ENCODE results near the gene ANKS6. TPM values are rescaled to one million over a fixed set of nuclear protein-coding genes. Genes with fewer than 3 reads are reported as not detected.

ANKS6 gene
- total RNA-seq, 4 donors from 2014 or later, result 18.3 to 35.9 (median 29.3) TPM

DNA sequence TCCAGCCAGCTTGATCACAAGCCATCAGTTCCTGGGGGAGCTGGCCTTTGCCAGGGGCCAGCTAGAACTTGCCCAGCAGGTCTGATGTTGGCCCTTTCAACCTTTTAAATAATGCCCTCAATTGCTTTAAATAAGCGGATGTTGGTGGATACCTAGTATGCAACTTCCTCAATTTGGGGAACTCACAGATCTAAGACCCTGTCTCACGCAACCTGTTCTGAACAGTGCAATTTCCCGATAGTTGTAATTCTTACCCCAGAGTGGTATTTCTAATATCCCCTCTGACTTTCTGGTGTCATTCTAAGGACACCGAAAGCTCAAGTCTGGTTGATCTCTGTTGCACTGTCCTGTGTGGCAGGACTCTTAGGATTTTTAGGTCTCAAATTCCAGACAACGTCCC, 34.2 kb upstream of the ANKS6 start:
- Histone ChIP-seq H3K36me3 (peaks cover 0 to 11% (median 3%) of the 10 kb centered on the region in 4 donors), H3K4me1 (no peaks in the 10 kb centered on the region), H3K4me3 (no peak overlapping the region), H3K27ac (no peak overlapping the region), H3K27me3 (no peaks in the 10 kb centered on the region), H3K9me3 (no peaks in the 10 kb centered on the region)
- TF ChIP-seq POLR2AphosphoS5 (IDR thresholded peaks at IDR 0.05), result no peak
- TF ChIP-seq CTCF (IDR thresholded peaks at IDR 0.05), result no peak
- WGBS, 2 donors (ENCODE audit: low coverage in 1 of 2), result 99 to 100% methylated on average over 1 to 5 of the region's 5 CpGs
- intact Hi-C loops (cut with DNase I; ENCODE audit: low total_unique reads), result no loop called here
- in situ Hi-C loops (cut with MboI; ENCODE audit: low pct_ligation_motif_present in 1 of 4, low pct_unique_long_range_greater_than_20kb in 1 of 4, low sequenced_read_pairs in 3 of 4), result no loop called here
- no peak for DNase-seq

DNA sequence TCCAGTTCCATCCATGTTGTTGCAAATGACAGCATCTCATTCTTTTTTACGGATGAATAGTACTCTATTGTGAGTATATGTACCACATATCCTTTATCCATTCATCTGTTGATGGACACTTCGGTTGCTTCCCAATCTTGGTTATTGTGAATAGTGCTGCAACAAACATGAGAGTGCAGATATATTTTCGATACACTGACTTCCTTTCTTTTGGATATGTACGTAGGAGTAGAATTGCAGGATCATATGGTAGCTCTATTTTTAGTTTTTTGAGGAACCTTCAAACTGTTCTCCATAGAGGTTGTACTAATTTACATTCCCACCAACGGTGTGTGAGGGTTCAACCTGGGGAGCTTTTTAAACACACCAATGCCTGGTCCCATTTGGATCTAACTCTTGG, 33.4 kb upstream of the ANKS6 start:
- WGBS, 2 donors (ENCODE audit: low coverage in 1 of 2), result 91 to 100% methylated on average over 3 to 5 of the region's 5 CpGs
- no peaks in the 10 kb centered on the region for H3K27me3 ChIP-seq
- no peak overlapping the region for H3K27ac ChIP-seq
- TF ChIP-seq POLR2A (IDR thresholded peaks at IDR 0.05), result no peak
- no peak for TF ChIP-seq CTCF (IDR thresholded peaks at IDR 0.05)
- TF ChIP-seq EP300 (IDR thresholded peaks at IDR 0.05; ENCODE audit: low read depth), result no peak
- TF ChIP-seq POLR2AphosphoS5 (IDR thresholded peaks at IDR 0.05), result no peak
- H3K36me3 ChIP-seq, result peaks cover 0 to 11% (median 3%) of the 10 kb centered on the region in 4 donors
- intact Hi-C loops (cut with DNase I; ENCODE audit: low total_unique reads), result no loop called here
- no peak for DNase-seq
- H3K4me1 ChIP-seq, result no peaks in the 10 kb centered on the region
- H3K4me3 ChIP-seq, result no peak overlapping the region
- in situ Hi-C loops (cut with MboI; ENCODE audit: low pct_ligation_motif_present in 1 of 4, low pct_unique_long_range_greater_than_20kb in 1 of 4, low sequenced_read_pairs in 3 of 4), result no loop called here
- no peaks in the 10 kb centered on the region for H3K9me3 ChIP-seq

GRCh38 chr9:98826716-98827115, 30.4 kb upstream of the ANKS6 start:
- intact Hi-C loops (cut with DNase I; ENCODE audit: low total_unique reads) (no loop called here), in situ Hi-C loops (cut with MboI; ENCODE audit: low pct_ligation_motif_present in 1 of 4, low pct_unique_long_range_greater_than_20kb in 1 of 4, low sequenced_read_pairs in 3 of 4) (no loop called here)
- Histone ChIP-seq H3K9me3 (no peaks in the 10 kb centered on the region), H3K4me1 (no peaks in the 10 kb centered on the region), H3K27me3 (no peaks in the 10 kb centered on the region), H3K4me3 (no peak overlapping the region), H3K36me3 (peaks cover 0 to 7% (median under 1%) of the 10 kb centered on the region in 4 donors), H3K27ac (no peak overlapping the region)
- WGBS, 2 donors (ENCODE audit: low coverage in 1 of 2), result 94 to 100% methylated on average over 5 to 20 of the region's 20 CpGs
- TF ChIP-seq EP300 (IDR thresholded peaks at IDR 0.05; ENCODE audit: low read depth) (no peak), POLR2AphosphoS5 (IDR thresholded peaks at IDR 0.05) (no peak), CTCF (IDR thresholded peaks at IDR 0.05) (no peak), POLR2A (IDR thresholded peaks at IDR 0.05) (no peak)
- no peak for DNase-seq

DNA sequence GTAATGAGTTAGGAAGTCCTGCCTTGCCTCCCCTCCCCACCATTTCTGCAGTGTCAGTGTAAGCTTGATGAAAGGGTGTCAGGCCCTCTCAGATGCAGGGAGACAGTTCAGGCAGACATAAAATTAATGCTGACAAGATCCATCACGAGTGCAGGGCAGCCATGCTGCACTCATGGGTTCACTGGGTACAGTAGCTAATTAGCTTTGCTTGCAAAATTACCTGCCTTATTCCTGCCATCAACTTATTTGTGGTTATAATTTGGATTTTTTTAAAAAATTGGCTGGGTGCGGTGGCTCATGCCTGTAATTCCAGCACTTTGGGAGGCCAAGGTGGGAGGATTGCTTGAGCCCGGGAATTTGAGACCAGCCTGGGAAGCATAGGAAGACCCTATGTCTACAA, 29.1 kb upstream of the ANKS6 start:
- Histone ChIP-seq H3K4me1 (no peaks in the 10 kb centered on the region), H3K27ac (no peak overlapping the region), H3K27me3 (no peaks in the 10 kb centered on the region), H3K4me3 (no peak overlapping the region), H3K9me3 (no peaks in the 10 kb centered on the region), H3K36me3 (peaks cover 0 to 4% (median 0%) of the 10 kb centered on the region in 4 donors)
- in situ Hi-C loops (cut with MboI; ENCODE audit: low pct_ligation_motif_present in 1 of 4, low pct_unique_long_range_greater_than_20kb in 1 of 4, low sequenced_read_pairs in 3 of 4) (no loop called here), intact Hi-C loops (cut with DNase I; ENCODE audit: low total_unique reads) (no loop called here)
- TF ChIP-seq EP300 (IDR thresholded peaks at IDR 0.05; ENCODE audit: low read depth), result no peak
- no peak for TF ChIP-seq POLR2AphosphoS5 (IDR thresholded peaks at IDR 0.05)
- no peak for TF ChIP-seq POLR2A (IDR thresholded peaks at IDR 0.05)
- no peak for TF ChIP-seq CTCF (IDR thresholded peaks at IDR 0.05)
- DNase-seq, result no peak
- 90 to 100% methylated on average over 1 to 3 of the region's 3 CpGs for WGBS, 2 donors (ENCODE audit: low coverage in 1 of 2)

All from transverse colon (tissue), 4 donors.